ENCODE results near the gene EPHB1.
A peak's percentile ranks its signal among the peaks of the same experiment; 100 is the strongest.

EPHB1 gene

GRCh38 chr3:134917631-134918030 is 122.6 kb downstream of the EPHB1 start:
- DNase-seq (ENCODE audit: low spot score in 2 of 2) (no peak), ATAC-seq (ENCODE audit: low read depth) (no peak)
- Mint-ChIP-seq H3K4me1 (peaks cover 6% of the 10 kb centered on the region), H3K9me3 (no peaks in the 10 kb centered on the region), H3K27ac (no peak overlapping the region), H3K4me3 (no peak overlapping the region), H3K36me3 (no peaks in the 10 kb centered on the region), H3K27me3 (peaks cover 3% of the 10 kb centered on the region)

- Mint-ChIP-seq H3K27ac (no peak overlapping the region), H3K27me3 (peaks cover 3% of the 10 kb centered on the region), H3K4me1 (peaks cover 6% of the 10 kb centered on the region), H3K4me3 (no peak overlapping the region), H3K9me3 (no peaks in the 10 kb centered on the region), H3K36me3 (no peaks in the 10 kb centered on the region)
- DNase-seq (ENCODE audit: low spot score in 2 of 2) (no peak), ATAC-seq (ENCODE audit: low read depth) (peak; percentile 52)
Measured at GRCh38 chr3:134918441-134918840, 123.4 kb downstream of the EPHB1 start.

- ATAC-seq (ENCODE audit: low read depth), result no peak
- Mint-ChIP-seq H3K36me3 (peaks cover 2% of the 10 kb centered on the region), H3K4me3 (no peak overlapping the region), H3K4me1 (peaks cover 6% of the 10 kb centered on the region), H3K27ac (no peak overlapping the region), H3K9me3 (peaks cover 6% of the 10 kb centered on the region), H3K27me3 (peaks cover 3% of the 10 kb centered on the region)
- DNase-seq (ENCODE audit: low spot score in 2 of 2), result no peak
Measured at GRCh38 chr3:134922101-134922500, 127.0 kb downstream of the EPHB1 start.

- Mint-ChIP-seq H3K4me3 (no peak overlapping the region), H3K27me3 (peaks cover 3% of the 10 kb centered on the region), H3K27ac (no peak overlapping the region), H3K9me3 (peaks cover 6% of the 10 kb centered on the region), H3K4me1 (peaks cover 6% of the 10 kb centered on the region), H3K36me3 (peaks cover 2% of the 10 kb centered on the region)
- DNase-seq (ENCODE audit: low spot score in 2 of 2) (no peak), ATAC-seq (ENCODE audit: low read depth) (no peak)
Measured at GRCh38 chr3:134922866-134923265, 127.8 kb downstream of the EPHB1 start.

GRCh38 chr3:134923286-134923685 is 128.2 kb downstream of the EPHB1 start:
- ATAC-seq (ENCODE audit: low read depth) (no peak), DNase-seq (ENCODE audit: low spot score in 2 of 2) (no peak)
- Mint-ChIP-seq H3K36me3 (peaks cover 2% of the 10 kb centered on the region), H3K27ac (no peak overlapping the region), H3K27me3 (peaks cover 5% of the 10 kb centered on the region), H3K9me3 (peaks cover 6% of the 10 kb centered on the region), H3K4me3 (no peak overlapping the region), H3K4me1 (peaks cover 3% of the 10 kb centered on the region)

GRCh38 chr3:134927599-134927998 is 132.5 kb downstream of the EPHB1 start:
- Mint-ChIP-seq H3K27ac (no peak overlapping the region), H3K9me3 (peaks cover 6% of the 10 kb centered on the region), H3K27me3 (peaks cover 2% of the 10 kb centered on the region), H3K4me1 (peaks cover 4% of the 10 kb centered on the region), H3K36me3 (peaks cover 2% of the 10 kb centered on the region), H3K4me3 (no peak overlapping the region)
- ATAC-seq (ENCODE audit: low read depth), result no peak
- DNase-seq (ENCODE audit: low spot score in 2 of 2), result no peak

GRCh38 chr3:134928392-134928791 is 133.3 kb downstream of the EPHB1 start:
- ATAC-seq (ENCODE audit: low read depth) (no peak), DNase-seq (ENCODE audit: low spot score in 2 of 2) (no peak)
- Mint-ChIP-seq H3K27me3 (peaks cover 2% of the 10 kb centered on the region), H3K4me3 (no peak overlapping the region), H3K27ac (no peak overlapping the region), H3K9me3 (peaks cover 6% of the 10 kb centered on the region), H3K4me1 (peaks cover 4% of the 10 kb centered on the region), H3K36me3 (peaks cover 2% of the 10 kb centered on the region)

- DNase-seq (ENCODE audit: low spot score in 2 of 2), result no peak
- Mint-ChIP-seq H3K4me1 (peaks cover 4% of the 10 kb centered on the region), H3K27ac (no peak overlapping the region), H3K4me3 (no peak overlapping the region), H3K27me3 (peaks cover 2% of the 10 kb centered on the region), H3K36me3 (peaks cover 2% of the 10 kb centered on the region), H3K9me3 (peaks cover 4% of the 10 kb centered on the region)
- ATAC-seq (ENCODE audit: low read depth), result no peak
Measured at GRCh38 chr3:134928819-134929218, 133.8 kb downstream of the EPHB1 start.

- peaks cover 2% of the 10 kb centered on the region for H3K36me3 Mint-ChIP-seq
- H3K27ac Mint-ChIP-seq, result no peak overlapping the region
- no peak overlapping the region for H3K4me3 Mint-ChIP-seq
- ATAC-seq (ENCODE audit: low read depth), result no peak
- peaks cover 4% of the 10 kb centered on the region for H3K4me1 Mint-ChIP-seq
- DNase-seq (ENCODE audit: low spot score in 2 of 2), result no peak
- peaks cover 2% of the 10 kb centered on the region for H3K27me3 Mint-ChIP-seq
- H3K9me3 Mint-ChIP-seq, result peaks cover 2% of the 10 kb centered on the region
Measured at GRCh38 chr3:134929976-134930375, 134.9 kb downstream of the EPHB1 start.

GRCh38 chr3:134931045-134931785 is 136.2 kb downstream of the EPHB1 start:
- H3K36me3 Mint-ChIP-seq, result no peaks in the 10 kb centered on the region
- H3K27me3 Mint-ChIP-seq, result peaks cover 2% of the 10 kb centered on the region
- H3K4me1 Mint-ChIP-seq, result peaks cover 4% of the 10 kb centered on the region
- ATAC-seq (ENCODE audit: low read depth) (no peak), DNase-seq (ENCODE audit: low spot score in 2 of 2) (no peak)
- no peaks in the 10 kb centered on the region for H3K9me3 Mint-ChIP-seq
- no peak overlapping the region for H3K27ac Mint-ChIP-seq
- H3K4me3 Mint-ChIP-seq, result no peak overlapping the region

- Mint-ChIP-seq H3K4me1 (peaks cover 4% of the 10 kb centered on the region), H3K4me3 (no peak overlapping the region), H3K9me3 (no peaks in the 10 kb centered on the region), H3K27ac (no peak overlapping the region), H3K36me3 (no peaks in the 10 kb centered on the region), H3K27me3 (peaks cover 2% of the 10 kb centered on the region)
- DNase-seq (ENCODE audit: low spot score in 2 of 2) (no peak), ATAC-seq (ENCODE audit: low read depth) (no peak)
Measured at GRCh38 chr3:134932035-134932434, 137.0 kb downstream of the EPHB1 start.

- Mint-ChIP-seq H3K27ac (no peak overlapping the region), H3K27me3 (peaks cover under 1% of the 10 kb centered on the region), H3K9me3 (no peaks in the 10 kb centered on the region), H3K36me3 (no peaks in the 10 kb centered on the region), H3K4me3 (no peak overlapping the region), H3K4me1 (peaks cover 2% of the 10 kb centered on the region)
- no peak for ATAC-seq (ENCODE audit: low read depth)
- no peak for DNase-seq (ENCODE audit: low spot score in 2 of 2)
Measured at GRCh38 chr3:134933997-134934396, 138.9 kb downstream of the EPHB1 start.

- peaks cover 2% of the 10 kb centered on the region for H3K27me3 Mint-ChIP-seq
- H3K27ac Mint-ChIP-seq, result no peak overlapping the region
- H3K4me3 Mint-ChIP-seq, result no peak overlapping the region
- H3K9me3 Mint-ChIP-seq, result no peaks in the 10 kb centered on the region
- H3K36me3 Mint-ChIP-seq, result no peaks in the 10 kb centered on the region
- ATAC-seq (ENCODE audit: low read depth), result no peak
- no peak for DNase-seq (ENCODE audit: low spot score in 2 of 2)
- H3K4me1 Mint-ChIP-seq, result peaks cover 2% of the 10 kb centered on the region
Measured at GRCh38 chr3:134934933-134935332, 139.9 kb downstream of the EPHB1 start.

GRCh38 chr3:134937256-134938028 is 142.4 kb downstream of the EPHB1 start:
- no peak for DNase-seq (ENCODE audit: low spot score in 2 of 2)
- ATAC-seq (ENCODE audit: low read depth), result no peak
- H3K4me1 Mint-ChIP-seq, result no peaks in the 10 kb centered on the region
- H3K4me3 Mint-ChIP-seq, result no peak overlapping the region
- H3K36me3 Mint-ChIP-seq, result no peaks in the 10 kb centered on the region
- no peak overlapping the region for H3K27ac Mint-ChIP-seq
- peaks cover 2% of the 10 kb centered on the region for H3K27me3 Mint-ChIP-seq
- H3K9me3 Mint-ChIP-seq, result no peaks in the 10 kb centered on the region
